Bone marrow (tissue), 2 donors: Measurements from ENCODE around the gene F11R.
"Not testable (repeated sequence)": the region's sequence is repeated elsewhere in the genome, so short reads cannot be mapped to it uniquely, and the experiment has no call there.

Experiments
- DNase-seq, 2 donors: peaks; one replicate each; lab custom pipeline; 2025; lab: John Stamatoyannopoulos, UW

The F11R gene

GRCh38 chr1:161020509-161021164, at the start of gene F11R:
TSS of gene F11R (minus strand) at chr1:161021152. CDS start at chr1:161021073, 79 bp downstream.
- DNase-seq, result peak; percentile 28 to 60

GRCh38 chr1:161069731-161070270, 48.8 kb upstream of the F11R start, which contains the start of gene ARHGAP30:
TSS of gene ARHGAP30 (minus strand) at chr1:161069891. CDS start at chr1:161069624, 267 bp downstream.
- peak; percentile 77 to 82 for DNase-seq

GRCh38 chr1:161069241-161069640, 48.3 kb upstream of the F11R start:
- no peak for DNase-seq

- DNase-seq, result peak; percentile 59 to 93
These were observed 47.6 kb upstream of the F11R start for GRCh38 chr1:161068306-161069234.

GRCh38 chr1:161066694-161067093, 45.7 kb upstream of the F11R start:
- DNase-seq, result no peak

- not testable (repeated sequence) for DNase-seq
These were observed 44.7 kb upstream of the F11R start for GRCh38 chr1:161065681-161066080.

GRCh38 chr1:161063936-161064335, 43.0 kb upstream of the F11R start:
- DNase-seq, result not testable (repeated sequence)

GRCh38 chr1:161061419-161061818, 40.5 kb upstream of the F11R start:
- no peak for DNase-seq

GRCh38 chr1:161059293-161059692, 38.3 kb upstream of the F11R start:
- DNase-seq, result no peak

GRCh38 chr1:161054805-161055204, 33.9 kb upstream of the F11R start:
- no peak for DNase-seq

- no peak for DNase-seq
These were observed 33.3 kb upstream of the F11R start for GRCh38 chr1:161054232-161054631.

GRCh38 chr1:161052899-161053298, 31.9 kb upstream of the F11R start:
- DNase-seq, result no peak

- DNase-seq, result no peak
These were observed 30.3 kb upstream of the F11R start for GRCh38 chr1:161051219-161051618.

GRCh38 chr1:161048949-161049722, 28.2 kb upstream of the F11R start:
- no peak for DNase-seq

GRCh38 chr1:161047436-161048420, 26.8 kb upstream of the F11R start:
- no peak for DNase-seq

- no peak for DNase-seq
These were observed 25.8 kb upstream of the F11R start for GRCh38 chr1:161046605-161047228.

- DNase-seq, result peak; percentile 84 to 94
These were observed 25.0 kb upstream of the F11R start, which contains the start of gene USF1 for GRCh38 chr1:161045736-161046604. TSS of gene USF1 (minus strand) at chr1:161045977. CDS start at chr1:161043275, 2,702 bp downstream.

GRCh38 chr1:161044908-161045735, 24.2 kb upstream of the F11R start:
- peak; percentile 67 to 89 for DNase-seq
